HTERT RPE-1 (cell line): ENCODE measurements around the gene PARD3B.

Experiments
- in situ Hi-C: fragments of 300-500 bp; cut with MboI; formaldehyde crosslinking; loops from 4 replicates; pipeline ENCODE4 v1.14.3; 2020; ENCODE audit warnings: low sequenced_read_pairs

The PARD3B gene

GRCh38 chr2:205041472-205042130 is 496.3 kb downstream of the PARD3B start:
- in situ Hi-C loops: no loop called here

DNA sequence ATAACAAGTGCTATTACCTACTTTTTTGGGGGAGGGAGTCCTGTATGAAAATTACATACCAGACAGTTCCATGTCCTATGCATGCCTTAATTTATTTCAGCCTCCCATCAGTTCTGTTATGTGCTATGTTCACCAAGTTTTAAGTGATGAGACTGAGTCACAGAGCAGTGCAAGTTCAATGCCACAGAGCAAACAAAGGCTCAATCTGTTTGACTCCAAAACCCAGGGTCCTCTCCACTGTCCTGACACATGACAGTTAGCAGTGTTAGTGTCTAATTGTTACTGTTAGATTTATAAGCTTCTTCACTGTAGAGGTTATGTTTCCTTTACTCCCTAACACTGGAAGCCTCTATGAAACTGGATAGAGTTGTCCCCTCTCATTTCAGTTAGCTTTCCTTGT is 498.0 kb downstream of the PARD3B start:
- in situ Hi-C loops: no loop called here

- in situ Hi-C loops: no loop called here
Observed at GRCh38 chr2:205045706-205046105, 500.4 kb downstream of the PARD3B start.

GRCh38 chr2:205047273-205047839 is 502.1 kb downstream of the PARD3B start:
- in situ Hi-C loops: no loop called here

GRCh38 chr2:205051417-205051816 is 506.1 kb downstream of the PARD3B start:
- in situ Hi-C loops: no loop called here

- in situ Hi-C loops: no loop called here
Observed at GRCh38 chr2:205052781-205053180, 507.5 kb downstream of the PARD3B start.

- in situ Hi-C loops: no loop called here
Observed at GRCh38 chr2:205053827-205054410, 508.6 kb downstream of the PARD3B start.

DNA sequence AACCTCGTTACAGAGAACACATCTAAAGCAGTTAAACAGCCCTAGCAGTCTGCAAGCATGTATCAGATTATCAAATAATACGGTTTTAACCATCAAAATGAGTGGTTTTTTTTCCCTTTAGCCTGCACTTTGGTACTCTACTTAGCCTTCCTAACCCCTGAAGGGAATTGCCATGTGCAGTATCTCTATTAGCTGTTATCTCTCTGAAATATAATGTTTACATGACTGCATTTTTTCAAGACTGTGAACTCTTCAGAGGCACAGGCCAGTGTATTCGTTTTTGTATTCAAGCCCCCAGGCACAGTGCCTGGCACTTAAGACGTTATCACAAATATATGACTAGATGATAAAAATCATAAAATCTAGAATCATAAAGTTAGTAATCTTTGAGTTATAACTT is 509.5 kb downstream of the PARD3B start:
- in situ Hi-C loops: no loop called here

DNA sequence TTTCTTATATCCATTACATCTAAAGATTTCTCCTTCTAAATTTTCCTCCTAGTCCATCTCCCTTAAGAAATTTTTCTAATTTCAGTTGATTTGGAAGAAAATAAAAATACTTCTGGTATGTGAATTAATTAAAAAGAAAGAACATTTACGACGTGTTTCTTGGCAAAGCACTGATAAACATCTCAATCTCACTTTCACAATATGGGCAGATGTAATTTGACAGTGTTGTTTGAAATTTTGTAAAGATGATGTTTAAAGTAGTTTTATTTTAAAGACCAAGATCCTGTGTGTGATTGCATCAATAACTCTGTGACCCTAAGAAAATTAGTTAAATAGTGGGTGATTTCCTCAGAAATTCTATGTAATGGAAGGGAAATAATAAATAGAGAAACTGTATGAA is 510.0 kb downstream of the PARD3B start:
- in situ Hi-C loops: no loop called here

GRCh38 chr2:205056151-205056561 is 510.9 kb downstream of the PARD3B start:
- in situ Hi-C loops: no loop called here

DNA sequence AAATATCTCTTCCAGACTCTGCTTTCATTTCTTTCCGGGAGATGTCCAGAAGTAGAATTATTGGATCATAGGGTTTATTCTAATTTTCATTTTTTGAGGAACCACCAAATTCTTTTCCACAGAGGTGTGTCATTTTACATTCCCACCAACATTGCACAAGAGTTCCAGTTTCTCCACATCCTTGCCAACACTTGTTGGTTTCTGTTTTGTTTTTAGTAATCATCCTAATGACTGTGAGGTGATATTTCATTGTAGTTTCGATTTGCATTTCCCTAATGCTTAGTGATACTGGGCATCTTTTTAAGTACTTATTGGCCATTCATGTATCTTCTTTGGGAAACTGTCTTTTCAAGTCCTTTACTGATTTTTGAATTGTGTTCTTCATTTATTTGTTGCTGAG is 513.1 kb downstream of the PARD3B start:
- in situ Hi-C loops: no loop called here

DNA sequence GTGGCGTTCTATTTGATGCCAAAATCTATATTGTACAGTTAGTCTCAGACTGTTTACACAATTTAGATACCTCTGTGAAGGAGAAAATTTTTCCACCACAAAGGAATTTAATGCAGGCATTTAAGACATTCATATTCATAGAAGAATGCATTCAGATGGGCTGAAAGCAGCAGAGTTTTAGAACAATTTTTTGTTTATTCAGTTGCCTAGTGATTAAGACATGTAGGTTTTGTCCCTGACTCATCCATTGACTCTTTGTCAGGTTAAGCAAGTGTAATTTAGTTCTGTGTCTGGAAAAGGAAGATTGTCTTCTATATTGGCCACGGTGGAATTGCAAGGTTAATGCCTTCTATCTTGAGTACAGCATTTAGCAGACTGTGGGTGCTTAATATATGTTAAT is 515.0 kb downstream of the PARD3B start:
- in situ Hi-C loops: no loop called here

DNA sequence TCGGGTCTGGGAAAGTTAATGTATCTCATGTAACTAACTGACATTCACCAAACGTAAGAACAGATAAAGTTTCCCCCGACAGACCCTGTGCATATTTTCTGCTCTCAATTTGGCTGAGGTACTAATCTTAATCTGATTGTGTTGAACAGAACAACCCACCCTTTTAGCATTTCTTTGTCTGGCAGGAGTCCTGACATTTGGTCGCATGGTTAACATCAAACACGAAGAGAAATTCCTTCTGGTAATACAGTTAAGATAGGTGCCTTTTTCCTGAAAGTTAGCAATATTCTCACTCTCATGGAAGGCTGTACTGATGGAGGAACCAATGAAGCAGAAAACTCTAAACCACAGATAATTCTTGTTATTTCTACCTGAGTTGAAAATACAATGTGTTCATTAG is 520.8 kb downstream of the PARD3B start:
- in situ Hi-C loops: no loop called here

- in situ Hi-C loops: no loop called here
Observed at GRCh38 chr2:205069928-205070327, 524.7 kb downstream of the PARD3B start.

DNA sequence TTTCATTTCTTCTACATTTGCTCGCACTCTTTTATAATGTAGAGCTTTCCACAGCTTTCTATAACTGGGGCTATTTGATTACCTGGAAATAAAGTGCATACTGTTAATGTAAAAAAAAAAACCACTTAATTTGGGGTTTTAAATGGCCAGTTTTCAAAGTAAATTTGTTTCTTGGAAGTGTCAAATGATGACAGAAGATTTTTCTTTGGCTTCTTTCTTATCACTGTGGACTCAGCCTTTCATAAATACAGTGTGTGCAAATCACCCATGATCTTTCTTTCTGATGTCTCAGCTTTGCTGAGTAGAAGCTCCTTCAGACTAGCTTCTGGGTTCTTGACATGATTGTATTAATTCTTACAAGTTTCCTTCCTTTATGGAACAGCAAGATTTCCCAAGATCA is 525.6 kb downstream of the PARD3B start:
- in situ Hi-C loops: no loop called here

DNA sequence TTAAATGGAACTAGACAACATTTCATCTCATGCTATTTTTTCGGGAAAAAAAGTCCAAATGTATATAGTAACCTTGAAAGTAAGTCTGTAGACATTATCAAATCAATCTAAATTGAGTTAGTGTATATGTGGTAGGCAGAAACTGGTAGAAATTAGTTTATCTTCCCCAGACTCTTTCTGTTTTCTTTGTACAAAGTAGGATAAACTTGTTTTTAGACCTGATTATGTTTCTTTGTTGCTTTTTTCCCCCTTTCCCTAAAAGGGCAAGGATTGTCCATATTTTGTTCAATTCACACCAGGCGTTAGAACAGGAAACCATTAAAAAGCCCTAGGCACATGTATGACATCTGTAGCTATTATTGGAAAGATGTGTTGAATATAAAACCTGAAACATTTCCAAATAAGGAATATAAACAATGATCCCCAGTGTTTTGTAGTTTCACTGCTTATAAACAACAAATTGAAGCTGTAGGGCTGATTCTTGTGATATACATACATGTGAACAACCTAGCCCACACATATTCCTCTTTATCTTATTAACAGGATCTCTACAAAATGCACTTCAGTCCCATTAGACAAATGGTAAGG is 528.3 kb downstream of the PARD3B start:
- in situ Hi-C loops: no loop called here

DNA sequence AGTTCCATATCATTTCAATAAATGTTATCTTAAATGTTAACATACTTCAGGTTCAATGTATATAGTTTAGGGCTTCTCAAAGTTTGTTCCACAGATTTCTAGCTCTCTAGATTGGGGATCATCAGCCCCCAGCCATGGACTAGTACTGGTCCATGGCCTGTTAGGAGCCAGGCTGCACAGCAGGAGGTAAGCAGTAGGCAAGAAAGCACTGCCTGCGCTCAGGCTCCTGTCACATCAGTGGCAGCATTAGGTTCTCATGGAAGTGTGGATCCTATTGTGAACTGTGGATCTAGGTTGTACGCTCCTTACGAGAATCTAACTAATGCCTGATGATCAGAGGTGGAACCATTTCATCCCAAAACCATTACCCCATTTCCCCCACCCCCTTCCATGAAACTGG is 531.1 kb downstream of the PARD3B start:
- in situ Hi-C loops: no loop called here

DNA sequence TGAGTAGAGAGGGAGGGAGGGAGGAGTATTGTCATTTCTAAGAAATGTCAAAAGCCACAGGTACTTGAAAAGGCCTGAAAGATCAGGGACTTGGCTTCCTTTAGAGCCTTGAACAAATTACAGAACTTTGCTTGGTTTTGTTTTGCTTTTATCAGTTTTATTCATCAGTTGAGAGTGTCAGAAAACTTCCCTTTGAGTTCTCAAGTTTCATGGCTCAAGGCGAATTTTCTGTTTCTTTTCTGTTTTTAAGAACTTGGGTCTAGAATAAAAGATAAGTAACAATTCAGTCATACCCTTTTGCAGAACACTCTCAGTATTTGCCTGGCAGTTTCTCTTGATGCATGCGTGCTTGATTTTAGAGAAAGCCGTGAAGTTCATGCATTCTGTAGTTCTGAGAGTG is 531.9 kb downstream of the PARD3B start:
- in situ Hi-C loops: no loop called here

GRCh38 chr2:205078762-205079161 is 533.5 kb downstream of the PARD3B start:
- in situ Hi-C loops: no loop called here

DNA sequence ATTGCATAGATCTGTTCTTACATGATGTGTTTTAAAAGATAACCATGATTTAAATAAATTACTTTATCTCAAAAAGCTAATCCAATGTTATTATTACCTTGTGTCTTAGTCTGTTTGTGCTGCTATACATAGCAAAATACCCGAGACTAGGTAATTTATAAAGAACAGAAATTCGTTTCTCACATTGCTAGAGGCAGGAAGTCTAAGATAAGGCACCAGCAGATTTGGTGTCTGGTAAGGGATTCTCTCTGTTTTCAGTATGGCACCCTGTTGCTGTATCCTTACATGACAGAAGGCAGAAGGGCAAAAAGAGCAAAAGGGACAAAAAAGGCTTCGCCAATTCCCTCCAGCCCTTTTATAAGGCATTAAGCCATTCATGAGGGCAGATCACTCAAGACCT is 533.9 kb downstream of the PARD3B start:
- in situ Hi-C loops: no loop called here

DNA sequence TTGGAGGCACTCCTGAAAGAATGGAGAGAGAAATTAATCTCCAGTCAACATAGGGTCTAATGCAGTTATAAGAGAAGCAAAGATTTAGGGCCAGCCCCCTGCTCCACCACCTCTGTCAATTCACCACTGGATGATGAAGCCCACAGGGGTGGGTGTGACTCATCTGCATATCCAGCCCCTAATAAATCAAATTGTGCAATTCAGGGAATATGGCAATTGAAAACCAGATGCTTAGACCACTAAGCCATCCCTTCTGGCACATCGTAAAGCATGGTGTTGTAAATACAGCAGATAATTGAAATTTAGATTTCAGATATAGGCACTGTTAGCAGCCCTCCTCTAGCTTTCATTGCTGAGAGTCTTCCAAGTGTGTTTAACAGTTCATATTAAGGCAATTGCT is 541.4 kb downstream of the PARD3B start:
- in situ Hi-C loops: no loop called here

- in situ Hi-C loops: no loop called here
Observed at GRCh38 chr2:205087862-205088261, 542.6 kb downstream of the PARD3B start.
